Measurements from ENCODE around the gene GPBP1.

Gene GPBP1

DNA sequence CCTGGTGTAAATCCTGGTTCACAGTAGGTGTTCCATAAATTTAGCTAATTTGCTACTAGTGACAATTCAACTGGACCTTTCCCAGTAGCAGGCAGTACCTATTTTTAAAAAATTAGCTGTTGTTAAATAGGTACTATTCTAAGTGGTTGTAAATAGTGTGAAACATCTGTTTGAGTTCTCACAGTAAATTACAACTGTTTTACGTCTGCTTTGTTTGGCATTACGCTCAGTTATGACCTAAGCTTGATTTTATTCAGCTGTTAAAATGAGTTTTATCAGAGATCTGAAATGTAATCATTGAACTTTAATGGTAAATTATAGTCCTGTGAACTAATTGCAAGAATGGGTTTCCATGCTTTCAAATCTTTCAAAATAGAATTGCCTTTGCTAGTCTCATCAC, 93.9 kb downstream of the GPBP1 start:
- H3K18ac ChIP-seq (ENCODE audit: low read length): no peak overlapping the region
- no peaks in the 10 kb centered on the region for H3K4me1 ChIP-seq (ENCODE audit: control insufficient read depth in 1 of 2, insufficient read depth in 2 of 2, low read length in 2 of 2)
- H3K9ac ChIP-seq (ENCODE audit: low read length): no peak overlapping the region
- H2BK5ac ChIP-seq (ENCODE audit: low read depth, low read length, poor library complexity): no peak overlapping the region
- WGBS (ENCODE audit: extremely low coverage, insufficient coverage, insufficient read length): no CpG with 5 or more reads among the region's 2 CpGs
- H4K8ac ChIP-seq (ENCODE audit: low read depth, low read length): no peak overlapping the region
- no peaks in the 10 kb centered on the region for H3K79me1 ChIP-seq (ENCODE audit: low read length)
- H3K27ac ChIP-seq (ENCODE audit: low read depth, low read length): no peak overlapping the region
- H3K79me2 ChIP-seq (ENCODE audit: control insufficient read depth, insufficient read depth, low read length, poor library complexity): no peaks in the 10 kb centered on the region
- DNase-seq: no peak
- H3K36me3 ChIP-seq (ENCODE audit: control insufficient read depth in 1 of 2, insufficient read depth in 2 of 2, low read length in 2 of 2): peaks cover 0 to 2% of the 10 kb centered on the region in 2 experiments
- no peak overlapping the region for H2BK12ac ChIP-seq (ENCODE audit: low read length)
- H2AFZ ChIP-seq (ENCODE audit: insufficient read depth, low read length, poor library complexity): no peak overlapping the region
- H3K23ac ChIP-seq (ENCODE audit: low read length): no peak overlapping the region
- H3K4ac ChIP-seq (ENCODE audit: low read depth, low read length): no peak overlapping the region
- no peaks in the 10 kb centered on the region for H3K9me3 ChIP-seq (ENCODE audit: insufficient read depth, low read depth, low read length)
- no peak overlapping the region for H3K4me3 ChIP-seq (ENCODE audit: low read depth, low read length)
- H3K4me2 ChIP-seq (ENCODE audit: low read length): no peak overlapping the region
- no peak overlapping the region for H4K91ac ChIP-seq (ENCODE audit: low read depth, low read length)
- H2BK120ac ChIP-seq (ENCODE audit: insufficient read depth, low read length, poor library complexity): no peak overlapping the region
- no peak overlapping the region for H4K12ac ChIP-seq (ENCODE audit: low read depth, low read length)
- H3K27me3 ChIP-seq (ENCODE audit: insufficient read depth, low read length): no peaks in the 10 kb centered on the region
- no peak overlapping the region for H2AK5ac ChIP-seq (ENCODE audit: low read length)
- H3K14ac ChIP-seq (ENCODE audit: low read length): no peak overlapping the region

DNA sequence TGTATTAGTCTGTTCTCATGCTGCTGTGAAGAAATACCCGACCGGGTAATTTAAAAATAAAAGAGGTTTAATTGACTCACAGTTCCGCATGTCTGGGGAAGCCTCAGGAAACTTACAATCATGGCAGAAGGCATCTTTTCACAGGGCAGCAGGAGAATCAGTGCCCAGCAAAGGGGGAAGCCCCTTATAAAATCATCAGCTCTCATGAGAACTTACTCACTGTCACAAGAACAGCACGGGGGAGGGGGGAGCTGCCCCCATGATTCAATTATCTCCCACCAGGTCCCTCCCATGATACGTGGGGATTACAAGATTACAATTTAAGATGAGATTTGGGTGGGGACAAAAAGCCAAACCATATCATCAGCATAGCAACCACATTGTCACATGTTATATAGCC, 102.5 kb downstream of the GPBP1 start:
- H3K79me1 ChIP-seq (ENCODE audit: low read length): no peaks in the 10 kb centered on the region
- no peak overlapping the region for H2BK12ac ChIP-seq (ENCODE audit: low read length)
- no peak overlapping the region for H3K27ac ChIP-seq (ENCODE audit: low read depth, low read length)
- H3K14ac ChIP-seq (ENCODE audit: low read length): no peak overlapping the region
- H3K18ac ChIP-seq (ENCODE audit: low read length): no peak overlapping the region
- H3K4me3 ChIP-seq (ENCODE audit: low read depth, low read length): no peak overlapping the region
- H3K79me2 ChIP-seq (ENCODE audit: control insufficient read depth, insufficient read depth, low read length, poor library complexity): no peaks in the 10 kb centered on the region
- no peak overlapping the region for H2BK5ac ChIP-seq (ENCODE audit: low read depth, low read length, poor library complexity)
- H4K12ac ChIP-seq (ENCODE audit: low read depth, low read length): no peak overlapping the region
- no peaks in the 10 kb centered on the region for H3K27me3 ChIP-seq (ENCODE audit: insufficient read depth, low read length)
- no peak overlapping the region for H2AFZ ChIP-seq (ENCODE audit: insufficient read depth, low read length, poor library complexity)
- H3K9ac ChIP-seq (ENCODE audit: low read length): no peak overlapping the region
- no peak overlapping the region for H4K8ac ChIP-seq (ENCODE audit: low read depth, low read length)
- H3K4ac ChIP-seq (ENCODE audit: low read depth, low read length): no peak overlapping the region
- H4K91ac ChIP-seq (ENCODE audit: low read depth, low read length): no peak overlapping the region
- H2AK5ac ChIP-seq (ENCODE audit: low read length): no peak overlapping the region
- H3K23ac ChIP-seq (ENCODE audit: low read length): no peak overlapping the region
- H3K9me3 ChIP-seq (ENCODE audit: insufficient read depth, low read depth, low read length): no peaks in the 10 kb centered on the region
- H2BK120ac ChIP-seq (ENCODE audit: insufficient read depth, low read length, poor library complexity): no peak overlapping the region
- DNase-seq: no peak
- H3K36me3 ChIP-seq (ENCODE audit: control insufficient read depth in 1 of 2, insufficient read depth in 2 of 2, low read length in 2 of 2): no peaks in the 10 kb centered on the region
- H3K4me2 ChIP-seq (ENCODE audit: low read length): no peak overlapping the region
- no CpG with 5 or more reads among the region's 5 CpGs for WGBS (ENCODE audit: extremely low coverage, insufficient coverage, insufficient read length)
- no peaks in the 10 kb centered on the region for H3K4me1 ChIP-seq (ENCODE audit: control insufficient read depth in 1 of 2, insufficient read depth in 2 of 2, low read length in 2 of 2)

DNA sequence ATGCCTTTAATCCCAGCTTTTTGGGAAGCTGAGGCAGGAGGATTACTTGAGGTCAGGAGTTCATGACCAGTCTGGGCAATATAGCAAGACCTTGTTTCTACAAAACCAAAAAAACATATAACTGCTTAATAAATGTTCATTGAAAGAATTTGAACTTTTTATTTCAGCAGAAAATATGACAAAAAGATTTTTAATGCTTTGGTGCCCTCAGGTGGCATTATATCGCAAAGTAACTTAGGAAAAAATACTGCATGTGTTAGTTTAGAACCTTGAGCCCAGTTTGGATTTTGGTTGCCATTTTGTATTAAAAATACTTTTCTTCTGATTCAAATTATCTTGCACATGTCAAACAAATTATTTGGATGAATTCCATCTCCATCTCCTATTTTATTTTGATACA, 103.2 kb downstream of the GPBP1 start:
- Histone ChIP-seq H4K91ac (ENCODE audit: low read depth, low read length) (no peak overlapping the region), H2BK5ac (ENCODE audit: low read depth, low read length, poor library complexity) (no peak overlapping the region), H3K79me1 (ENCODE audit: low read length) (no peaks in the 10 kb centered on the region), H2BK120ac (ENCODE audit: insufficient read depth, low read length, poor library complexity) (no peak overlapping the region), H3K4ac (ENCODE audit: low read depth, low read length) (no peak overlapping the region), H3K9ac (ENCODE audit: low read length) (no peak overlapping the region), H2AK5ac (ENCODE audit: low read length) (no peak overlapping the region), H3K4me3 (ENCODE audit: low read depth, low read length) (no peak overlapping the region), H3K23ac (ENCODE audit: low read length) (no peak overlapping the region), H2AFZ (ENCODE audit: insufficient read depth, low read length, poor library complexity) (no peak overlapping the region), H4K8ac (ENCODE audit: low read depth, low read length) (no peak overlapping the region), H3K9me3 (ENCODE audit: insufficient read depth, low read depth, low read length) (no peaks in the 10 kb centered on the region), H3K4me2 (ENCODE audit: low read length) (no peak overlapping the region), H2BK12ac (ENCODE audit: low read length) (no peak overlapping the region), H3K79me2 (ENCODE audit: control insufficient read depth, insufficient read depth, low read length, poor library complexity) (no peaks in the 10 kb centered on the region), H3K4me1 (ENCODE audit: control insufficient read depth in 1 of 2, insufficient read depth in 2 of 2, low read length in 2 of 2) (no peaks in the 10 kb centered on the region), H3K36me3 (ENCODE audit: control insufficient read depth in 1 of 2, insufficient read depth in 2 of 2, low read length in 2 of 2) (no peaks in the 10 kb centered on the region), H3K27me3 (ENCODE audit: insufficient read depth, low read length) (no peaks in the 10 kb centered on the region), H3K14ac (ENCODE audit: low read length) (no peak overlapping the region), H3K27ac (ENCODE audit: low read depth, low read length) (no peak overlapping the region), H4K12ac (ENCODE audit: low read depth, low read length) (no peak overlapping the region), H3K18ac (ENCODE audit: low read length) (no peak overlapping the region)
- no CpG with 5 or more reads among the region's 1 CpG for WGBS (ENCODE audit: extremely low coverage, insufficient coverage, insufficient read length)
- peak in 1 of 2 donors; percentile 39 for DNase-seq

DNA sequence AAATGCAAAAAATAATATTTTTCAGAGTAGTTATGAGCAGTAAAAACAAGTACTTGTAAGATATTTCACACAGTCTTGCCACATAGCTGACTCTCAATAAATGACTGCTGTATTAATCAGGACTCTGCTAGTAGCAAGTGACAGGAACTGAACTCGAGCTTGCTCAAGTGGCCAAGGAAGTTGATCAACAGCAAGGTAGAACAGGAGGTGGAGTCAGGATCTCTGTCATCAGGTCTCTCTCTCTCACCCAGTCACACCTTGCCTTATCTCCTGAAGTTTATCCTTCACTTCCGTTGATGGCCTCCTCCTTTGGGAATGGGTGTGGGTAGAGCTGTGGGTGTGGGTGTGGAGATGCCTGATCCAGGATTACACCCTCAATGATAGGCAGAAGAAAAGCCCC, 107.0 kb downstream of the GPBP1 start:
- Histone ChIP-seq H3K79me2 (ENCODE audit: control insufficient read depth, insufficient read depth, low read length, poor library complexity) (no peaks in the 10 kb centered on the region), H3K9ac (ENCODE audit: low read length) (no peak overlapping the region), H4K91ac (ENCODE audit: low read depth, low read length) (no peak overlapping the region), H3K4me3 (ENCODE audit: low read depth, low read length) (no peak overlapping the region), H3K27ac (ENCODE audit: low read depth, low read length) (no peak overlapping the region), H3K27me3 (ENCODE audit: insufficient read depth, low read length) (no peaks in the 10 kb centered on the region), H3K4ac (ENCODE audit: low read depth, low read length) (no peak overlapping the region), H2AFZ (ENCODE audit: insufficient read depth, low read length, poor library complexity) (no peak overlapping the region), H3K9me3 (ENCODE audit: insufficient read depth, low read depth, low read length) (no peaks in the 10 kb centered on the region), H3K79me1 (ENCODE audit: low read length) (no peaks in the 10 kb centered on the region), H3K14ac (ENCODE audit: low read length) (no peak overlapping the region), H3K18ac (ENCODE audit: low read length) (no peak overlapping the region), H3K4me1 (ENCODE audit: control insufficient read depth in 1 of 2, insufficient read depth in 2 of 2, low read length in 2 of 2) (no peaks in the 10 kb centered on the region), H3K4me2 (ENCODE audit: low read length) (no peak overlapping the region), H4K8ac (ENCODE audit: low read depth, low read length) (no peak overlapping the region), H4K12ac (ENCODE audit: low read depth, low read length) (no peak overlapping the region), H3K23ac (ENCODE audit: low read length) (no peak overlapping the region), H2BK5ac (ENCODE audit: low read depth, low read length, poor library complexity) (no peak overlapping the region), H3K36me3 (ENCODE audit: control insufficient read depth in 1 of 2, insufficient read depth in 2 of 2, low read length in 2 of 2) (no peaks in the 10 kb centered on the region), H2BK120ac (ENCODE audit: insufficient read depth, low read length, poor library complexity) (no peak overlapping the region), H2AK5ac (ENCODE audit: low read length) (no peak overlapping the region), H2BK12ac (ENCODE audit: low read length) (no peak overlapping the region)
- no CpG with 5 or more reads among the region's 2 CpGs for WGBS (ENCODE audit: extremely low coverage, insufficient coverage, insufficient read length)
- no peak for DNase-seq
